ENCODE measurements around the gene NMT2. TPM values are rescaled to one million over a fixed set of nuclear protein-coding genes. Genes with fewer than 3 reads are reported as not detected.

NMT2 gene
- total and polyA plus RNA-seq, 12 donors = 3.4 to 31.4 (median 7.3) TPM

DNA sequence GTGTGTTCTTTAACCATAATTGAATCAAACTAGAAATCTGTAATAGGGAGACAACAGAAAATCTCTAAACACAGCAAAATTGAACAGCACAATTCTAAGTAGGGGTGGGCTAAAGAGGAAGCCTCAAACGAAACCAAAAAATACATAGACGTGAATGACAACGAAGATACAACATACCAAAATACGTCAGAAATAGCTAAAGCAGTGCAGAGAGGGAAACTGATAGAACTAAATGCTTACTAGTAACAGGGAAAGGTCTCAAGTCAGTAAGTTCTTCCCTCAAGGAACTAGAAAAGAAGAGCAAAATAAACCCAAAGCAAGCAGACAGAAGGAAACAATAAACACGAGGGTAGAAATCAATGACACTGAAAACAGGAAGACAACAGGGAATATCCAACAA, 52.3 kb downstream of the NMT2 start:
- H3K27me3 ChIP-seq = no peaks in the 10 kb centered on the region
- TF ChIP-seq POLR2A (IDR thresholded peaks at IDR 0.05) (no peak), CTCF (IDR thresholded peaks at IDR 0.05) (no peak)
- peaks cover 0 to 4% of the 10 kb centered on the region in 2 donors for H3K36me3 ChIP-seq (replicated peaks in 1 of 2)
- H3K9me3 ChIP-seq (replicated peaks in 1 of 3) = no peaks in the 10 kb centered on the region
- no peak overlapping the region for H3K27ac ChIP-seq
- no peaks in the 10 kb centered on the region for H3K4me1 ChIP-seq (replicated peaks in 1 of 2)
- H3K4me3 ChIP-seq = no peak overlapping the region
- intact Hi-C loops (cut with DNase I) = no loop called here
- 96 to 98% (median 96%) methylated on average over 5 of the region's 5 CpGs for WGBS, 4 donors
- DNase-seq = no peak

GRCh38 chr10:15113766-15114165, 54.7 kb downstream of the NMT2 start:
- 88 to 96% (median 93%) methylated on average over 4 of the region's 4 CpGs for WGBS, 4 donors
- Histone ChIP-seq H3K4me3 (no peak overlapping the region), H3K36me3 (replicated peaks in 1 of 2) (no peaks in the 10 kb centered on the region), H3K9me3 (replicated peaks in 1 of 3) (no peaks in the 10 kb centered on the region), H3K27me3 (no peaks in the 10 kb centered on the region), H3K27ac (no peak overlapping the region), H3K4me1 (replicated peaks in 1 of 2) (no peaks in the 10 kb centered on the region)
- TF ChIP-seq POLR2A (IDR thresholded peaks at IDR 0.05) = no peak
- no peak for TF ChIP-seq CTCF (IDR thresholded peaks at IDR 0.05)
- intact Hi-C loops (cut with DNase I) = no loop called here
- DNase-seq = no peak

- H3K27me3 ChIP-seq = no peaks in the 10 kb centered on the region
- no peak for DNase-seq
- intact Hi-C loops (cut with DNase I) = no loop called here
- H3K27ac ChIP-seq = no peak overlapping the region
- no peaks in the 10 kb centered on the region for H3K4me1 ChIP-seq (replicated peaks in 1 of 2)
- no peaks in the 10 kb centered on the region for H3K9me3 ChIP-seq (replicated peaks in 1 of 3)
- H3K4me3 ChIP-seq = no peak overlapping the region
- H3K36me3 ChIP-seq (replicated peaks in 1 of 2) = no peaks in the 10 kb centered on the region
- WGBS, 4 donors = 95 to 96% (median 95%) methylated on average over 13 of the region's 13 CpGs
- TF ChIP-seq POLR2A (IDR thresholded peaks at IDR 0.05) (no peak), CTCF (IDR thresholded peaks at IDR 0.05) (no peak)
Measured at GRCh38 chr10:15112657-15113056, 55.8 kb downstream of the NMT2 start.

GRCh38 chr10:15106352-15107013, 62.0 kb downstream of the NMT2 start:
- Histone ChIP-seq H3K4me3 (no peak overlapping the region), H3K36me3 (replicated peaks in 1 of 2) (peaks cover 0 to 35% of the 10 kb centered on the region in 2 donors), H3K9me3 (replicated peaks in 1 of 3) (no peaks in the 10 kb centered on the region), H3K27me3 (no peaks in the 10 kb centered on the region), H3K27ac (no peak overlapping the region), H3K4me1 (replicated peaks in 1 of 2) (peaks cover 0 to 7% of the 10 kb centered on the region in 2 donors)
- DNase-seq = peak; percentile 50 to 87 (median 71)
- peak; percentile 74 to 89 (median 84) for TF ChIP-seq CTCF (IDR thresholded peaks at IDR 0.05)
- no peak for TF ChIP-seq POLR2A (IDR thresholded peaks at IDR 0.05)
- 52 to 55% (median 54%) methylated on average over 7 to 8 of the region's 8 CpGs for WGBS, 4 donors
- intact Hi-C loops (cut with DNase I) = no loop called here
